SU-DHL-6 (cell line): ENCODE measurements around the gene SH3GLB2.

Experiments used
- CTCF ChIP-seq: fragments of 200-600 bp; sonication (generic); IDR thresholded peaks from one replicate; pipeline ENCODE4 v1.5.1; 2017; ENCODE audit warnings: antibody characterized with exemption, mild to moderate bottlenecking, low read length, moderate library complexity; ENCODE audit not compliant: insufficient read depth, poor library complexity, severe bottlenecking
- EZH2phosphoT487 ChIP-seq: fragments of 200-600 bp; sonication (generic), shearing (Covaris generic); conservative IDR thresholded peaks from 2 replicates; pipeline ENCODE4 v1.6.1; 2018; ENCODE audit warnings: mild to moderate bottlenecking, antibody characterized with exemption, low read length, moderate library complexity, mixed read lengths

- TF ChIP-seq CTCF (no peak), EZH2phosphoT487 (no peak)
Measured at GRCh38 chr9:128995791-128996190, 32.3 kb downstream of the SH3GLB2 start.
